ENCODE measurements around the gene SMYD4. TPM values are rescaled to one million over a fixed set of nuclear protein-coding genes. Genes with fewer than 3 reads are reported as not detected.

The SMYD4 gene
- total RNA-seq, 1 experiment from 2014 or later, result 28.1 TPM

- H3K36me3 ChIP-seq (ENCODE audit: insufficient read depth, low read length, poor library complexity, severe bottlenecking), result no peaks in the 10 kb centered on the region
- no peak overlapping the region for H3K27ac ChIP-seq (ENCODE audit: low read depth, low read length, poor library complexity, severe bottlenecking)
- no peak overlapping the region for H3K4me3 ChIP-seq (ENCODE audit: low read depth, low read length, poor library complexity, severe bottlenecking)
- H3K9me3 ChIP-seq (ENCODE audit: low read depth, low read length, poor library complexity, severe bottlenecking), result no peaks in the 10 kb centered on the region
- CTCF ChIA-PET, result no interaction called here
- H3K4me1 ChIP-seq (ENCODE audit: insufficient read depth, low read length, poor library complexity, severe bottlenecking), result peaks cover 6% of the 10 kb centered on the region
- intact Hi-C loops (cut with micrococcal nuclease; ENCODE audit: unreplicated experiment), result no loop called here
- TF ChIP-seq CTCF (conservative IDR thresholded peaks at IDR 0.05; ENCODE audit: low read depth, low read length), result no peak
- TF ChIP-seq EZH2 (IDR thresholded peaks at IDR 0.05; ENCODE audit: borderline replicate concordance, low read depth, low read length, poor library complexity, severe bottlenecking), result no peak
- BruUV-seq (replicated peaks), result no TSS peak
- H3K27me3 ChIP-seq (replicated peaks; ENCODE audit: insufficient read depth, low read depth, low read length, poor library complexity), result no peaks in the 10 kb centered on the region
- no peak for DNase-seq (ENCODE audit: low spot score)
- POLR2A ChIA-PET (ENCODE audit: low non-redundant PET), result interaction anchor here (0.7 kb wide), 1 partner anchor 52 kb away, joined by 3 read pairs; no protein-coding TSS in a partner anchor
Observed at GRCh38 chr17:1731194-1731506, 98.6 kb downstream of the SMYD4 start.

- H3K4me1 ChIP-seq (ENCODE audit: insufficient read depth, low read length, poor library complexity, severe bottlenecking), result no peaks in the 10 kb centered on the region
- no peak for DNase-seq (ENCODE audit: low spot score)
- H3K9me3 ChIP-seq (ENCODE audit: low read depth, low read length, poor library complexity, severe bottlenecking), result no peaks in the 10 kb centered on the region
- no peak for TF ChIP-seq EZH2 (IDR thresholded peaks at IDR 0.05; ENCODE audit: borderline replicate concordance, low read depth, low read length, poor library complexity, severe bottlenecking)
- no peak for TF ChIP-seq CTCF (conservative IDR thresholded peaks at IDR 0.05; ENCODE audit: low read depth, low read length)
- POLR2A ChIA-PET (ENCODE audit: low non-redundant PET), result no interaction called here
- CTCF ChIA-PET, result no interaction called here
- H3K4me3 ChIP-seq (ENCODE audit: low read depth, low read length, poor library complexity, severe bottlenecking), result no peak overlapping the region
- intact Hi-C loops (cut with micrococcal nuclease; ENCODE audit: unreplicated experiment), result no loop called here
- no peak overlapping the region for H3K27ac ChIP-seq (ENCODE audit: low read depth, low read length, poor library complexity, severe bottlenecking)
- H3K27me3 ChIP-seq (replicated peaks; ENCODE audit: insufficient read depth, low read depth, low read length, poor library complexity), result no peaks in the 10 kb centered on the region
- BruUV-seq (replicated peaks), result no TSS peak
- H3K36me3 ChIP-seq (ENCODE audit: insufficient read depth, low read length, poor library complexity, severe bottlenecking), result no peaks in the 10 kb centered on the region
Observed at GRCh38 chr17:1730326-1731193, 99.1 kb downstream of the SMYD4 start.

- intact Hi-C loops (cut with micrococcal nuclease; ENCODE audit: unreplicated experiment), result no loop called here
- no peak overlapping the region for H3K4me3 ChIP-seq (ENCODE audit: low read depth, low read length, poor library complexity, severe bottlenecking)
- CTCF ChIA-PET, result no interaction called here
Observed at GRCh38 chr17:1729966-1730325, 99.8 kb downstream of the SMYD4 start.

More at GRCh38 chr17:1729966-1730325, 99.8 kb downstream of the SMYD4 start:
- DNase-seq (ENCODE audit: low spot score), result no peak
- H3K36me3 ChIP-seq (ENCODE audit: insufficient read depth, low read length, poor library complexity, severe bottlenecking), result no peaks in the 10 kb centered on the region
- no peak overlapping the region for H3K27ac ChIP-seq (ENCODE audit: low read depth, low read length, poor library complexity, severe bottlenecking)
- no peaks in the 10 kb centered on the region for H3K9me3 ChIP-seq (ENCODE audit: low read depth, low read length, poor library complexity, severe bottlenecking)
- TF ChIP-seq CTCF (conservative IDR thresholded peaks at IDR 0.05; ENCODE audit: low read depth, low read length) (no peak), EZH2 (IDR thresholded peaks at IDR 0.05; ENCODE audit: borderline replicate concordance, low read depth, low read length, poor library complexity, severe bottlenecking) (no peak)
- POLR2A ChIA-PET (ENCODE audit: low non-redundant PET), result no interaction called here
- H3K27me3 ChIP-seq (replicated peaks; ENCODE audit: insufficient read depth, low read depth, low read length, poor library complexity), result no peaks in the 10 kb centered on the region
- no TSS peak for BruUV-seq (replicated peaks)
- no peaks in the 10 kb centered on the region for H3K4me1 ChIP-seq (ENCODE audit: insufficient read depth, low read length, poor library complexity, severe bottlenecking)

Other genes with a start within 250 kb of the SMYD4 start
- 0.06 and 1.2 TPM in 2 replicates for gene SLC43A2, start 201.1 kb downstream of the SMYD4 start, total RNA-seq (2021)
- 0.24 TPM in 1 of 2 replicates, not detected in the other for gene SCARF1, start 184.2 kb downstream of the SMYD4 start, total RNA-seq (2021)
- 0.73 and 1.6 TPM in 2 replicates for gene RILP, start 180.0 kb downstream of the SMYD4 start, total RNA-seq (2021)
- 439 and 450 TPM in 2 replicates for gene PRPF8, start 145.0 kb downstream of the SMYD4 start, total RNA-seq (2021)
- gene TLCD2, start 119.5 kb downstream of the SMYD4 start, total RNA-seq (2021), result 2.1 and 4.2 TPM in 2 replicates
- 18.6 and 19.4 TPM in 2 replicates for gene WDR81, start 105.2 kb downstream of the SMYD4 start, total RNA-seq (2021)
- gene SERPINF2, start 87.0 kb downstream of the SMYD4 start, total RNA-seq (2021), result 0.28 and 0.37 TPM in 2 replicates
- gene SERPINF1, start 67.8 kb downstream of the SMYD4 start, total RNA-seq (2021), result 47.8 and 91.0 TPM in 2 replicates
- 211 and 231 TPM in 2 replicates for gene RPA1, start 103 bp upstream of the SMYD4 start, total RNA-seq (2021)
- gene RTN4RL1, start 195.4 kb upstream of the SMYD4 start, total RNA-seq (2021), result 0.80 and 1.0 TPM in 2 replicates
- 51.1 and 60.8 TPM in 2 replicates for gene DPH1, start 200.3 kb upstream of the SMYD4 start, total RNA-seq (2021)
- gene OVCA2, start 212.1 kb upstream of the SMYD4 start, total RNA-seq (2021), result 30.7 and 33.1 TPM in 2 replicates
- 0.84 and 1.5 TPM in 2 replicates for gene HIC1, start 225.2 kb upstream of the SMYD4 start, total RNA-seq (2021)